ENCODE data around the gene IDH2.

DNA sequence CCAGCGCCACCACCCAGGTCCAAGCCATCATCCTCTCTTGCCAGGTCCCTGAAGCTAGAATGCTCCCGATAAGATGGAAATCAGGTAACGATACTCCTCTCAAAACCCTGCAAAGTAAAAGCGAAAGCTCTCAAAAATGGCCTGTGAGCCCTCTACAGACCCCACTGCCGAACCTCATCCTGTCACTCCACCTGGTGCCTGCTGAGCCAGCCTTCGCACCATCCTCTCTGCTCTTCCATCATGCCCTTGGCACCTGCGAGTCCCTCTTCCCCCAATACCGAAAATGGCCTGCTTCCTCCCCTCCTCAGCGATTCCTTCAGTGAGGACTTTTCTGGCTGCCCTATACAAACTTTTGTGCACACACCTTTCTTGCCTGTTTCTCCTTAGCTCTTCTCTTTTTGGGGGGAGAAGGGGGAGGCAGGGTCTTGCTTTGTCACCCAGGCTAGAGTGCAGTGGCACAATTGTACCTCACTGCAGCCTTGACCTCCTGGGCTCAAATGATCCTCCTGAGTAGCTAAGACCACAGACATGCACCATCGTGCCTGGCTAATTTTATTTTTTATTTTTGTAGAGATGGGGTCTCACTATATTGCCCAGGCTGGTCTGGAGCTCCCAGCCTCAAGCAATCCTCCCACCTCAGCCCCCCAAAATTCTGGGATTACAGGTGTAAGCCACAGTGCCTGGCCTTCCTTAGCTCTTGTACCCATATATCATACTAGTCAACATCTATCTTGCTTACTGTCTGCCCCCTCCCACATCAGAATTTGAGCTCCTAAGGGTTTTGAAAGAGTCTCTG, 3.0 kb downstream of the IDH2 start:
- no peak for TF ChIP-seq EZH2 (IDR thresholded peaks at IDR 0.05; ENCODE audit: low read length)
- TF ChIP-seq, protein P1, sequence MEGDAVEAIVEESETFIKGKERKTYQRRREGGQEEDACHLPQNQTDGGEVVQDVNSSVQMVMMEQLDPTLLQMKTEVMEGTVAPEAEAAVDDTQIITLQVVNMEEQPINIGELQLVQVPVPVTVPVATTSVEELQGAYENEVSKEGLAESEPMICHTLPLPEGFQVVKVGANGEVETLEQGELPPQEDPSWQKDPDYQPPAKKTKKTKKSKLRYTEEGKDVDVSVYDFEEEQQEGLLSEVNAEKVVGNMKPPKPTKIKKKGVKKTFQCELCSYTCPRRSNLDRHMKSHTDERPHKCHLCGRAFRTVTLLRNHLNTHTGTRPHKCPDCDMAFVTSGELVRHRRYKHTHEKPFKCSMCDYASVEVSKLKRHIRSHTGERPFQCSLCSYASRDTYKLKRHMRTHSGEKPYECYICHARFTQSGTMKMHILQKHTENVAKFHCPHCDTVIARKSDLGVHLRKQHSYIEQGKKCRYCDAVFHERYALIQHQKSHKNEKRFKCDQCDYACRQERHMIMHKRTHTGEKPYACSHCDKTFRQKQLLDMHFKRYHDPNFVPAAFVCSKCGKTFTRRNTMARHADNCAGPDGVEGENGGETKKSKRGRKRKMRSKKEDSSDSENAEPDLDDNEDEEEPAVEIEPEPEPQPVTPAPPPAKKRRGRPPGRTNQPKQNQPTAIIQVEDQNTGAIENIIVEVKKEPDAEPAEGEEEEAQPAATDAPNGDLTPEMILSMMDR (optimal IDR thresholded peaks at IDR 0.05 in 1 of 3, IDR thresholded peaks at IDR 0.05 in 1 of 3, conservative IDR thresholded peaks at IDR 0.05 in 1 of 3; ENCODE audit: extremely low read depth in 1 of 3, insufficient read depth in 2 of 3, low read length in 3 of 3) = no peak
